H1 (cell line): Measurements from ENCODE around the gene HAO2. TPM values are rescaled to one million over a fixed set of nuclear protein-coding genes. Genes with fewer than 3 reads are reported as not detected.

Experiments
- CTCF ChIA-PET: fragments of 300-600 bp; sonication (Branson Sonifier 250); formaldehyde crosslinking; loops from one replicate; lab custom pipeline; 2021; ENCODE audit not compliant: partially characterized antibody; lab: Charles Lee
- POLR2A ChIA-PET: fragments of 300-600 bp; sonication (Branson Sonifier 250); formaldehyde crosslinking; loops from one replicate; lab custom pipeline; 2021; ENCODE audit warnings: inconsistent platforms; ENCODE audit not compliant: partially characterized antibody; lab: Charles Lee
- DNase-seq, 2 experiments: peaks; one replicate each; pipeline versions ENCODE4 v3.0.0 to v3.0.0-alpha.2; 2010 to 2022; ENCODE audit warnings: low spot score in 2 of 2, low read depth in 1 of 2, mixed read lengths in 1 of 2
- FAIRE-seq: peaks from 2 replicates; lab custom pipeline; 2011; peaks lifted over from hg19 to GRCh38; lab: Jason Lieb, UNC
- H2AFZ ChIP-seq: 2 replicates; pipeline ENCODE4 v1.8.1; 2012; ENCODE audit warnings: low read length, inconsistent platforms
- H2AK5ac ChIP-seq: 2 replicates; pipeline ENCODE4 v1.6.1; 2013; ENCODE audit warnings: low read depth, low read length
- H2BK120ac ChIP-seq: replicated peaks from 2 replicates; pipeline ENCODE3; 2013; ENCODE audit warnings: low read depth, low read length, inconsistent platforms
- H2BK12ac ChIP-seq: 2 replicates; pipeline ENCODE4 v1.6.1; 2013; ENCODE audit warnings: low read depth, low read length
- H2BK15ac ChIP-seq: 2 replicates; pipeline ENCODE4 v1.6.1; 2013; ENCODE audit warnings: low read length
- H2BK20ac ChIP-seq: 2 replicates; pipeline ENCODE4 v1.6.1; 2013; ENCODE audit warnings: low read length
- H2BK5ac ChIP-seq: 2 replicates; pipeline ENCODE4 v1.6.1; 2013; ENCODE audit warnings: low read depth, low read length
- H3K14ac ChIP-seq: 2 replicates; pipeline ENCODE4 v1.6.1; 2013; ENCODE audit warnings: inconsistent platforms; ENCODE audit not compliant: insufficient read length
- H3K18ac ChIP-seq: 2 replicates; pipeline ENCODE4 v1.6.1; 2013; ENCODE audit warnings: low read length; ENCODE audit errors: extremely low read depth
- H3K23ac ChIP-seq: 2 replicates; pipeline ENCODE4 v1.6.1; 2013; ENCODE audit warnings: inconsistent platforms; ENCODE audit not compliant: insufficient read length
- H3K23me2 ChIP-seq: 2 replicates; pipeline ENCODE4 v1.6.1; 2013; ENCODE audit warnings: low read depth, low read length
- H3K27ac ChIP-seq: 2 replicates; pipeline ENCODE4 v1.6.1; 2011; ENCODE audit warnings: low read depth, low read length, inconsistent platforms
- H3K27me3 ChIP-seq, 4 experiments: replicated peaks in 1 of 4; 1 replicate in 1 of 4; 2 replicates in 3 of 4; pipeline versions ENCODE4 v1.6.1 to v1.8.1; 2011 to 2013; ENCODE audit warnings: low read length in 3 of 4, mild to moderate bottlenecking in 3 of 4, inconsistent platforms in 2 of 4, mixed read lengths in 2 of 4, moderate library complexity in 1 of 4; ENCODE audit not compliant: control insufficient read depth in 3 of 4, insufficient read depth in 3 of 4; ENCODE audit errors: extremely low read depth in 1 of 4
- H3K36me3 ChIP-seq, 4 experiments: 2 replicates each; pipeline versions ENCODE4 v1.6.1 to v1.8.1; 2011 to 2013; ENCODE audit warnings: mild to moderate bottlenecking in 4 of 4, low read length in 3 of 4, moderate library complexity in 2 of 4, control low read depth in 1 of 4, inconsistent platforms in 1 of 4; ENCODE audit not compliant: insufficient read depth in 4 of 4, control insufficient read depth in 2 of 4
- H3K4ac ChIP-seq: replicated peaks from 2 replicates; pipeline ENCODE3; 2013; ENCODE audit warnings: low read length, low read depth, mixed read lengths, inconsistent platforms; ENCODE audit not compliant: insufficient read length
- H3K4me1 ChIP-seq, 4 experiments: replicated peaks in 1 of 4; 1 replicate in 1 of 4; 2 replicates in 3 of 4; pipeline versions ENCODE4 v1.6.1 to v1.8.1; 2011 to 2013; ENCODE audit warnings: low read length in 3 of 4, inconsistent platforms in 2 of 4, mixed read lengths in 1 of 4; ENCODE audit not compliant: insufficient read depth in 4 of 4, control insufficient read depth in 3 of 4
- H3K4me2 ChIP-seq, 2 experiments: 2 replicates each; pipeline versions ENCODE4 v1.6.1 to v1.8.1; 2011 to 2013; ENCODE audit warnings: low read depth in 2 of 2, low read length in 2 of 2, control low read depth in 1 of 2, inconsistent platforms in 1 of 2, mild to moderate bottlenecking in 1 of 2; ENCODE audit not compliant: insufficient read depth in 1 of 2
- H3K4me3 ChIP-seq, 4 experiments: fragments of 200-600, 300-600 bp in 1 of 4; sonication (generic), shearing (Covaris generic), sonication (Bioruptor Twin) in 1 of 4; 2 replicates each; pipeline versions ENCODE4 v1.5.1 to v1.8.1; 2011 to 2016; ENCODE audit warnings: low read length in 4 of 4, low read depth in 3 of 4, control low read depth in 2 of 4, inconsistent platforms in 2 of 4, mild to moderate bottlenecking in 2 of 4, mixed read lengths in 1 of 4, moderate library complexity in 1 of 4; ENCODE audit not compliant: insufficient read depth in 2 of 4; ENCODE audit errors: extremely low read depth in 1 of 4
- H3K56ac ChIP-seq: replicated peaks from 2 replicates; pipeline ENCODE3; 2013; ENCODE audit warnings: low read depth, mild to moderate bottlenecking, mixed read lengths, low read length, inconsistent platforms; ENCODE audit not compliant: insufficient read length
- H3K79me1 ChIP-seq: 2 replicates; pipeline ENCODE4 v1.6.1; 2013; ENCODE audit warnings: low read depth, low read length, control low read depth
- H3K79me2 ChIP-seq, 2 experiments: 2 replicates each; pipeline versions ENCODE4 v1.6.1 to v1.8.1; 2012 to 2013; ENCODE audit warnings: low read length in 2 of 2, mild to moderate bottlenecking in 2 of 2, inconsistent platforms in 1 of 2; ENCODE audit not compliant: insufficient read depth in 2 of 2, control insufficient read depth in 1 of 2
- H3K9ac ChIP-seq, 4 experiments: replicated peaks in 1 of 4; 1 replicate in 1 of 4; 2 replicates in 3 of 4; pipeline versions ENCODE4 v1.6.1 to v1.8.1; 2011 to 2013; ENCODE audit warnings: low read depth in 3 of 4, low read length in 3 of 4, control low read depth in 2 of 4, mild to moderate bottlenecking in 2 of 4, moderate library complexity in 2 of 4, inconsistent platforms in 1 of 4; ENCODE audit errors: extremely low read depth in 1 of 4
- H3K9me3 ChIP-seq, 2 experiments: 2 replicates each; pipeline versions ENCODE4 v1.6.1 to v1.8.1; 2012 to 2013; ENCODE audit warnings: mild to moderate bottlenecking in 2 of 2, moderate library complexity in 2 of 2, control low read depth in 1 of 2, inconsistent platforms in 1 of 2, low read depth in 1 of 2, low read length in 1 of 2, mixed read lengths in 1 of 2; ENCODE audit not compliant: insufficient read depth in 2 of 2
- H4K20me1 ChIP-seq, 2 experiments: replicated peaks in 1 of 2; 2 replicates each; pipeline versions ENCODE3 to v1.8.1; 2011 to 2013; ENCODE audit warnings: inconsistent platforms in 2 of 2, low read length in 2 of 2, mild to moderate bottlenecking in 1 of 2; ENCODE audit not compliant: insufficient read depth in 2 of 2, control insufficient read depth in 1 of 2
- H4K5ac ChIP-seq: 2 replicates; pipeline ENCODE4 v1.6.1; 2013; ENCODE audit warnings: low read length, low read depth, mixed read lengths, inconsistent platforms; ENCODE audit not compliant: insufficient read length
- H4K8ac ChIP-seq: 2 replicates; pipeline ENCODE4 v1.8.0; 2013; ENCODE audit warnings: mild to moderate bottlenecking, moderate library complexity, low read length, inconsistent platforms; ENCODE audit not compliant: insufficient read depth; ENCODE audit errors: extremely low read depth
- H4K91ac ChIP-seq: replicated peaks from 2 replicates; pipeline ENCODE3; 2013; ENCODE audit warnings: low read length, mixed read lengths, inconsistent platforms; ENCODE audit not compliant: insufficient read length
- CBX5 ChIP-seq: fragments of 300-800, 300-1000 bp; sonication (generic); IDR thresholded peaks from 2 replicates; pipeline ENCODE4 v1.7.1; 2016; ENCODE audit warnings: antibody characterized with exemption, low read length, low read depth
- JUN ChIP-seq: IDR thresholded peaks from 2 replicates; pipeline ENCODE4 v1.6.1; 2011; ENCODE audit warnings: low read depth, mild to moderate bottlenecking, improper control_type of control experiment, low read length
- KDM1A ChIP-seq: fragments of 200-600, 300-600 bp; sonication (generic); IDR thresholded peaks from 2 replicates; pipeline ENCODE4 v1.7.1; 2016; ENCODE audit warnings: mild to moderate bottlenecking, low read length, borderline replicate concordance
- KDM5A ChIP-seq: fragments of 200-600 bp; IDR thresholded peaks from 2 replicates; pipeline ENCODE4 v1.7.1; 2012; ENCODE audit warnings: mild to moderate bottlenecking, low read length, inconsistent platforms, mixed read lengths
- MAFK ChIP-seq: IDR thresholded peaks from 2 replicates; pipeline ENCODE4 v1.6.1; 2012; ENCODE audit warnings: low read depth, mild to moderate bottlenecking, improper control_type of control experiment, low read length
- NANOG ChIP-seq: IDR thresholded peaks from 2 replicates; pipeline ENCODE4 v1.6.1; 2011; ENCODE audit warnings: low read length, low read depth, mild to moderate bottlenecking, inconsistent platforms; ENCODE audit not compliant: insufficient read depth, poor library complexity, severe bottlenecking
- RAD21 ChIP-seq, 2 experiments: IDR thresholded peaks in 1 of 2; conservative IDR thresholded peaks in 1 of 2; 2 replicates each; pipeline ENCODE4 v1.6.1; 2011; ENCODE audit warnings: low read depth in 2 of 2, low read length in 2 of 2, improper control_type of control experiment in 1 of 2, inconsistent platforms in 1 of 2, mild to moderate bottlenecking in 1 of 2, moderate library complexity in 1 of 2
- RXRA ChIP-seq: IDR thresholded peaks from 2 replicates; pipeline ENCODE4 v1.6.1; 2011; ENCODE audit warnings: low read depth, mild to moderate bottlenecking, low read length, moderate library complexity; ENCODE audit not compliant: insufficient read depth
- SIX5 ChIP-seq: IDR thresholded peaks from 2 replicates; pipeline ENCODE4 v1.6.1; 2011; ENCODE audit warnings: mild to moderate bottlenecking, low read depth, low read length
- SP4 ChIP-seq: IDR thresholded peaks from 2 replicates; pipeline ENCODE4 v1.6.1; 2012; ENCODE audit warnings: low read length, inconsistent platforms
- WGBS, 2 experiments: shearing (Covaris generic) in 1 of 2; methylation state at CpG; one replicate each; pipeline versions ENCODE4 v1.1.6 to v1.1.7; 2013 to 2015; ENCODE audit warnings: low lambda C conversion rate in 2 of 2, mixed read lengths in 2 of 2, inconsistent platforms in 1 of 2, low coverage in 1 of 2, missing lambda C conversion rate in 1 of 2; ENCODE audit not compliant: insufficient replicate concordance in 2 of 2, insufficient coverage in 1 of 2, insufficient read length in 1 of 2; ENCODE audit errors: extremely low coverage in 1 of 2, missing lambda C conversion rate in 1 of 2; 5-methylcytosine and 5-hydroxymethylcytosine counted together
- polyA plus RNA-seq, 7 experiments: library from polyadenylated mRNA; depleted of rRNA in 3 of 7; stranded (reverse) in 5 of 7; unstranded in 2 of 7; fragments of >200 nt in 5 of 7; fragments of 200-250 nt in 2 of 7; gene quantifications; 1 replicate in 5 of 7; 2 replicates in 1 of 7; 4 replicates in 1 of 7; pipeline versions ENCODE4 v1.2.1 to v1.2.3, GENCODE V29; 2011 to 2013; ENCODE audit warnings: missing spikeins in 2 of 7, mixed read lengths in 2 of 7
- total RNA-seq: library from RNA; stranded (reverse); fragmentation: NEBNext Ultra II Directional; extraction: Animal tissue kit (Norgen Biotek cat#: 25700); gene quantifications from 2 replicates; pipeline ENCODE4 v1.2.1, GENCODE V29; 2021
- TF ChIP-seq, protein P1 (sequence below), 3 experiments: IDR thresholded peaks; 1 replicate in 2 of 3; 2 replicates in 1 of 3; pipeline versions ENCODE4 v1.5.1 to v1.6.1; 2011; ENCODE audit warnings: low read length in 3 of 3, mild to moderate bottlenecking in 3 of 3, inconsistent platforms in 2 of 3, low read depth in 1 of 3, moderate library complexity in 1 of 3; ENCODE audit not compliant: insufficient read depth in 1 of 3; ENCODE audit errors: control extremely low read depth in 1 of 3

The HAO2 gene
- total and polyA plus RNA-seq, 2 of the 8 experiments (the other 6 are each of a cell fraction or from before 2014, with no cell fraction given) = not detected

DNA sequence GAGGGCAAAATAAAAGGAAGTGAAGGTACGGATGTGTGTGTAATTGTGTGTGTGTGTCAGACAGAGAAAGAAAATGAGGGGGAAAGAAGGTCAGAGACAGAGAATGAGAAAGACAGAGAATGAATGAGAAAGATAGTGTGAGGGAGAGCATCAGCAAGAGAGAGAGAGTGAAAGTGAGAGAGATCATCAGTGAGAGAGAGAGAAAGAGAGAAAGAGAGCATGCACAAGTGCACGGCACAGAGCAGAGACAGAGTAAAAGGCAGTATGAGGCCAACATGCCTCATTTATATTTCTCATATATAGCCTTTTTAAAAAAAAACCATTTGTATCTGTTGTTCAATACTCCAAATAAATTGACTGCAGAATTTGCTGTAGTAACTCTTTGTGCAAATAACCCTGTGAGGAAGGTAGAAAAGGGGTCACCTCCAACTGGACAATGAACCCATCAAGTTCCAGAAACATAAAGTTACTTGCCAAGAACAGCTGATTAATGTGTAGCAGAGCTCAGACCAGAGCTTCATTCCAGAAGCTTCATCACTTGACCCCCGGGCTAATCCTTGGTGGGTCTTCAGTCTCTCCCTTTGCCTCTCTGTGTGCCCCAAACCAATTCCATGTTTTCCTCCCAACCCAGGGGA is 47.5 kb downstream of the HAO2 start:
- H3K79me2 ChIP-seq = no peaks in the 10 kb centered on the region
- no peak overlapping the region for H3K56ac ChIP-seq
- H3K4me2 ChIP-seq = no peak overlapping the region
- no peak overlapping the region for H2AK5ac ChIP-seq
- DNase-seq = no peak
- no peak overlapping the region for H2BK12ac ChIP-seq
- H3K9ac ChIP-seq = no peak overlapping the region
- no peak overlapping the region for H2BK20ac ChIP-seq
- H2AFZ ChIP-seq = no peak overlapping the region
- H3K4me1 ChIP-seq = no peaks in the 10 kb centered on the region
- H4K91ac ChIP-seq = no peak overlapping the region
- no peak overlapping the region for H4K8ac ChIP-seq
- H4K5ac ChIP-seq = no peak overlapping the region
- H3K23me2 ChIP-seq = no peaks in the 10 kb centered on the region
- H2BK15ac ChIP-seq = no peak overlapping the region
- no peak overlapping the region for H2BK120ac ChIP-seq
- no peak overlapping the region for H3K18ac ChIP-seq
- H3K4ac ChIP-seq = no peak overlapping the region
- H3K14ac ChIP-seq = no peak overlapping the region
- H4K20me1 ChIP-seq = no peaks in the 10 kb centered on the region
- no peak overlapping the region for H2BK5ac ChIP-seq
- ChIA-PET CTCF (interaction anchor here (0.7 kb wide), 1 partner anchor 98 kb away, joined by 4 read pairs; no protein-coding TSS in a partner anchor), POLR2A (no interaction called here)
- FAIRE-seq = no peak
- no peaks in the 10 kb centered on the region for H3K36me3 ChIP-seq
- H3K27me3 ChIP-seq = no peaks in the 10 kb centered on the region
- H3K9me3 ChIP-seq = no peaks in the 10 kb centered on the region
- H3K27ac ChIP-seq = no peak overlapping the region
- H3K4me3 ChIP-seq = no peak overlapping the region
- H3K23ac ChIP-seq = no peak overlapping the region
- no peaks in the 10 kb centered on the region for H3K79me1 ChIP-seq
- 91 to 100% methylated on average over 1 to 3 of the region's 3 CpGs for WGBS, 2 experiments
- TF ChIP-seq KDM5A = no peak
- no peak for TF ChIP-seq NANOG
- TF ChIP-seq RAD21 (IDR thresholded peaks at IDR 0.05 in 1 of 2, conservative IDR thresholded peaks at IDR 0.05 in 1 of 2; ENCODE audit: low read depth in 2 of 2, low read length in 2 of 2) = no peak
- no peak for TF ChIP-seq KDM1A
- TF ChIP-seq SP4 = no peak
- TF ChIP-seq CBX5 = no peak
- TF ChIP-seq RXRA = no peak
- TF ChIP-seq, protein P1, sequence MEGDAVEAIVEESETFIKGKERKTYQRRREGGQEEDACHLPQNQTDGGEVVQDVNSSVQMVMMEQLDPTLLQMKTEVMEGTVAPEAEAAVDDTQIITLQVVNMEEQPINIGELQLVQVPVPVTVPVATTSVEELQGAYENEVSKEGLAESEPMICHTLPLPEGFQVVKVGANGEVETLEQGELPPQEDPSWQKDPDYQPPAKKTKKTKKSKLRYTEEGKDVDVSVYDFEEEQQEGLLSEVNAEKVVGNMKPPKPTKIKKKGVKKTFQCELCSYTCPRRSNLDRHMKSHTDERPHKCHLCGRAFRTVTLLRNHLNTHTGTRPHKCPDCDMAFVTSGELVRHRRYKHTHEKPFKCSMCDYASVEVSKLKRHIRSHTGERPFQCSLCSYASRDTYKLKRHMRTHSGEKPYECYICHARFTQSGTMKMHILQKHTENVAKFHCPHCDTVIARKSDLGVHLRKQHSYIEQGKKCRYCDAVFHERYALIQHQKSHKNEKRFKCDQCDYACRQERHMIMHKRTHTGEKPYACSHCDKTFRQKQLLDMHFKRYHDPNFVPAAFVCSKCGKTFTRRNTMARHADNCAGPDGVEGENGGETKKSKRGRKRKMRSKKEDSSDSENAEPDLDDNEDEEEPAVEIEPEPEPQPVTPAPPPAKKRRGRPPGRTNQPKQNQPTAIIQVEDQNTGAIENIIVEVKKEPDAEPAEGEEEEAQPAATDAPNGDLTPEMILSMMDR (IDR thresholded peaks at IDR 0.05; ENCODE audit: control extremely low read depth in 1 of 3, insufficient read depth in 1 of 3, low read depth in 1 of 3, low read length in 3 of 3) = no peak
- no peak for TF ChIP-seq SIX5
- TF ChIP-seq JUN = no peak
- no peak for TF ChIP-seq MAFK
